ENCODE results near the gene HOXA10. TPM values are rescaled to one million over a fixed set of nuclear protein-coding genes. Genes with fewer than 3 reads are reported as not detected.

The HOXA10 gene
- total RNA-seq, 1 experiment from 2014 or later: not detected

- Mint-ChIP-seq H3K27me3 (ENCODE audit: low read depth) (peaks cover 100% of the 10 kb centered on the region), H3K27ac (no peak overlapping the region), H3K9me3 (peaks cover 17 to 22% of the 10 kb centered on the region in 2 experiments), H3K4me3 (peak overlapping the region in 1 of 2 experiments; percentile 66; a peak in 2 of 5 replicates), H3K36me3 (ENCODE audit: insufficient read depth in 1 of 3, low read depth in 3 of 3) (no peaks in the 10 kb centered on the region; a peak in 3 of 7 replicates), H3K4me1 (peaks cover 10 to 28% of the 10 kb centered on the region in 2 experiments)
- Histone ChIP-seq H4K8ac (replicated peaks; ENCODE audit: insufficient read length, low read depth, low read length) (no peak overlapping the region), H3K79me2 (ENCODE audit: insufficient read depth, low read length) (no peaks in the 10 kb centered on the region), H4K20me1 (ENCODE audit: control insufficient read depth, insufficient read depth, insufficient read length) (no peaks in the 10 kb centered on the region), H3K4me2 (ENCODE audit: insufficient read depth, insufficient read length, low read length) (no peak overlapping the region), H3K14ac (ENCODE audit: insufficient read depth, low read length) (no peak overlapping the region), H3K4ac (ENCODE audit: low read depth, low read length) (no peak overlapping the region), H3K79me1 (ENCODE audit: insufficient read depth, low read depth, low read length, poor library complexity, severe bottlenecking) (no peaks in the 10 kb centered on the region), H4K91ac (ENCODE audit: insufficient read length, low read depth, low read length) (no peak overlapping the region), H2BK120ac (ENCODE audit: low read depth, low read length, poor library complexity, severe bottlenecking) (no peak overlapping the region), H3K27me3 (ENCODE audit: insufficient read depth, low read length) (peaks cover 94% of the 10 kb centered on the region), H3K9me3 (ENCODE audit: control insufficient read depth, low read depth, low read length) (no peaks in the 10 kb centered on the region), H3T11ph (ENCODE audit: low read length) (no peak overlapping the region), H4K5ac (ENCODE audit: insufficient read length, low read depth, low read length) (no peak overlapping the region), H3K9ac (ENCODE audit: extremely low read depth, insufficient read length, low read length) (no peak overlapping the region), H3K27ac (ENCODE audit: insufficient read length, low read depth, low read length) (no peak overlapping the region), H3K4me1 (ENCODE audit: insufficient read depth, low read length) (no peaks in the 10 kb centered on the region), H2AK5ac (ENCODE audit: insufficient read length, low read length) (no peak overlapping the region), H2BK15ac (ENCODE audit: low read depth, low read length) (no peak overlapping the region), H3K23me2 (ENCODE audit: insufficient read length, low read depth, low read length, poor library complexity, severe bottlenecking) (peaks cover 9% of the 10 kb centered on the region), H2BK5ac (ENCODE audit: insufficient read length, low read length) (no peak overlapping the region), H3K18ac (ENCODE audit: insufficient read length, low read depth, low read length) (no peak overlapping the region), H2AFZ (ENCODE audit: low read length) (no peak overlapping the region), H3K23ac (ENCODE audit: insufficient read length, low read depth, low read length) (no peak overlapping the region), H3K56ac (ENCODE audit: insufficient read length, low read depth, low read length) (no peak overlapping the region), H2BK12ac (ENCODE audit: insufficient read length, low read depth, low read length) (no peak overlapping the region), H2BK20ac (ENCODE audit: low read depth, low read length, poor library complexity, severe bottlenecking) (no peak overlapping the region)
- DNase-seq: no peak
- WGBS (ENCODE audit: extremely low coverage, insufficient read length, low lambda C conversion rate): no CpG with 5 or more reads among the region's 28 CpGs
- no peak for TF ChIP-seq CTCF (conservative IDR thresholded peaks at IDR 0.05)
These were observed 25.9 kb downstream of the HOXA10 start for GRCh38 chr7:27148031-27148755.
